Tibial artery (tissue), 4 donors: ENCODE data around the gene EEA1.

Experiments
- DNase-seq, 2 donors: peaks; one replicate each; pipeline ENCODE4 v3.0.0-alpha.2; 2019
- H3K27ac ChIP-seq, 2 donors: fragments of 200-600 bp; sonication (generic) in 1 of 2; 1 replicate in 1 of 2; 2 replicates in 1 of 2; pipeline ENCODE4 v1.5.1; 2018 to 2019; ENCODE audit warnings: mild to moderate bottlenecking in 1 of 2
- H3K27me3 ChIP-seq, 2 donors: fragments of 200-600 bp; sonication (generic) in 1 of 2; one replicate each; pipeline versions ENCODE4 v1.5.1 to v1.6.0; 2016 to 2019
- H3K36me3 ChIP-seq, 3 donors: fragments of 200-600 bp; sonication (generic) in 2 of 3; one replicate each; pipeline ENCODE4 v1.5.1; 2016 to 2019; ENCODE audit warnings: mild to moderate bottlenecking in 2 of 3
- H3K4me1 ChIP-seq, 4 donors: fragments of 200-600 bp; sonication (generic) in 2 of 4; 1 replicate in 3 of 4; 2 replicates in 1 of 4; pipeline ENCODE4 v1.5.1; 2016 to 2019
- H3K4me3 ChIP-seq, 2 donors: fragments of 200-600 bp; sonication (generic) in 1 of 2; 1 replicate in 1 of 2; 2 replicates in 1 of 2; pipeline ENCODE4 v1.5.1; 2018 to 2019; ENCODE audit warnings: mild to moderate bottlenecking in 2 of 2
- H3K9me3 ChIP-seq, 3 donors: fragments of 200-600 bp; sonication (generic) in 1 of 3; one replicate each; pipeline ENCODE4 v1.5.1; 2016 to 2019
- intact Hi-C: fragments of 100-400 bp; cut with DNase I; formaldehyde crosslinking; loops from one replicate; pipeline ENCODE4 v1.15.0; 2023; ENCODE audit warnings: low total_unique reads
- TF ChIP-seq, protein P1 (sequence below), 2 experiments: fragments of 200-600 bp in 1 of 2; fragments of 450-650 bp in 1 of 2; IDR thresholded peaks; one replicate each; pipeline ENCODE4 v1.5.1; 2017 to 2019; ENCODE audit warnings: antibody characterized with exemption in 2 of 2, mild to moderate bottlenecking in 1 of 2, moderate library complexity in 1 of 2

EEA1 gene

GRCh38 chr12:92938018-92938417, 8.9 kb upstream of the EEA1 start:
- Histone ChIP-seq H3K27me3 (no peaks in the 10 kb centered on the region), H3K27ac (no peak overlapping the region), H3K9me3 (no peaks in the 10 kb centered on the region), H3K4me3 (no peak overlapping the region), H3K36me3 (no peaks in the 10 kb centered on the region), H3K4me1 (peaks cover 0 to 1% (median 0%) of the 10 kb centered on the region in 4 donors)
- DNase-seq: no peak
- intact Hi-C loops: no loop called here
- TF ChIP-seq, protein P1, sequence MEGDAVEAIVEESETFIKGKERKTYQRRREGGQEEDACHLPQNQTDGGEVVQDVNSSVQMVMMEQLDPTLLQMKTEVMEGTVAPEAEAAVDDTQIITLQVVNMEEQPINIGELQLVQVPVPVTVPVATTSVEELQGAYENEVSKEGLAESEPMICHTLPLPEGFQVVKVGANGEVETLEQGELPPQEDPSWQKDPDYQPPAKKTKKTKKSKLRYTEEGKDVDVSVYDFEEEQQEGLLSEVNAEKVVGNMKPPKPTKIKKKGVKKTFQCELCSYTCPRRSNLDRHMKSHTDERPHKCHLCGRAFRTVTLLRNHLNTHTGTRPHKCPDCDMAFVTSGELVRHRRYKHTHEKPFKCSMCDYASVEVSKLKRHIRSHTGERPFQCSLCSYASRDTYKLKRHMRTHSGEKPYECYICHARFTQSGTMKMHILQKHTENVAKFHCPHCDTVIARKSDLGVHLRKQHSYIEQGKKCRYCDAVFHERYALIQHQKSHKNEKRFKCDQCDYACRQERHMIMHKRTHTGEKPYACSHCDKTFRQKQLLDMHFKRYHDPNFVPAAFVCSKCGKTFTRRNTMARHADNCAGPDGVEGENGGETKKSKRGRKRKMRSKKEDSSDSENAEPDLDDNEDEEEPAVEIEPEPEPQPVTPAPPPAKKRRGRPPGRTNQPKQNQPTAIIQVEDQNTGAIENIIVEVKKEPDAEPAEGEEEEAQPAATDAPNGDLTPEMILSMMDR (IDR thresholded peaks at IDR 0.05): no peak

GRCh38 chr12:92933606-92934005, 4.5 kb upstream of the EEA1 start:
- Histone ChIP-seq H3K27ac (no peak overlapping the region), H3K9me3 (no peaks in the 10 kb centered on the region), H3K27me3 (no peaks in the 10 kb centered on the region), H3K36me3 (no peaks in the 10 kb centered on the region), H3K4me1 (peaks cover 0 to 6% (median 2%) of the 10 kb centered on the region in 4 donors), H3K4me3 (no peak overlapping the region)
- no peak for DNase-seq
- intact Hi-C loops: no loop called here
- TF ChIP-seq, protein P1 (IDR thresholded peaks at IDR 0.05): no peak

DNA sequence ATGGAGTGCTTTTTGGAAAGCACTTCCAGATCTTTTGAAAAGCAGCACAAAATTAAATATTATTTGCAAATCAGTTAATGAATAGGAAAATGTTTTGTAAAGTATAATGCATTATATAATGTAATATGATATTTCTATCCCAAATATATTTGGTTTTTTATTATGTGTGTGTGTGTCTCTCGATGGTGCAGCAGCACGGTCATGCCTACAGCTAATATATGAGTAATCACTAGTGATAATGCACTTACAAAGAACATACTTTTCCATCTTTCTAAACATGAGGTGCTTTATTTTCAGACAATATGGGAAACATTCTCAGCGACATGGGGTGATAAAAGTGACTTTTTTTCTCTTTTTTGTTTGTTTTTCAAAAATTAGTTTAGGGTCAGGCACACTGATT, 1.3 kb upstream of the EEA1 start:
- Histone ChIP-seq H3K36me3 (no peaks in the 10 kb centered on the region), H3K27me3 (no peaks in the 10 kb centered on the region), H3K4me3 (peak overlapping the region; percentile 83 to 93), H3K4me1 (peaks cover 0 to 32% (median 20%) of the 10 kb centered on the region in 4 donors), H3K9me3 (no peaks in the 10 kb centered on the region), H3K27ac (peak overlapping the region; percentile 97 to 100)
- intact Hi-C loops: no loop called here
- DNase-seq: no peak
- TF ChIP-seq, protein P1 (IDR thresholded peaks at IDR 0.05): no peak

GRCh38 chr12:92929983-92930382, 888 bp upstream of the EEA1 start:
- H3K4me3 ChIP-seq: peak overlapping the region; percentile 83 to 93
- H3K27me3 ChIP-seq: no peaks in the 10 kb centered on the region
- peak overlapping the region; percentile 97 to 100 for H3K27ac ChIP-seq
- no peaks in the 10 kb centered on the region for H3K9me3 ChIP-seq
- peaks cover 0 to 36% (median 22%) of the 10 kb centered on the region in 4 donors for H3K4me1 ChIP-seq
- H3K36me3 ChIP-seq: no peaks in the 10 kb centered on the region
- TF ChIP-seq, protein P1 (IDR thresholded peaks at IDR 0.05): no peak
- intact Hi-C loops: no loop called here
- no peak for DNase-seq

- TF ChIP-seq, protein P1 (IDR thresholded peaks at IDR 0.05): no peak
- no peaks in the 10 kb centered on the region for H3K9me3 ChIP-seq
- peak overlapping the region; percentile 97 to 100 for H3K27ac ChIP-seq
- H3K36me3 ChIP-seq: no peaks in the 10 kb centered on the region
- intact Hi-C loops: no loop called here
- H3K4me1 ChIP-seq: peaks cover 0 to 51% (median 22%) of the 10 kb centered on the region in 4 donors
- H3K4me3 ChIP-seq: peak overlapping the region; percentile 83 to 93
- DNase-seq: peak; percentile 50 to 73
- no peaks in the 10 kb centered on the region for H3K27me3 ChIP-seq
Measured at GRCh38 chr12:92928421-92928961, 604 bp downstream of the EEA1 start.
